Measurements from ENCODE around the gene NRG2. TPM values are rescaled to one million over a fixed set of nuclear protein-coding genes. Genes with fewer than 3 reads are reported as not detected.
A peak's percentile ranks its signal among the peaks of the same experiment; 100 is the strongest.

The NRG2 gene
- total and polyA plus RNA-seq, 12 donors, result 0.64 to 6.6 (median 2.9) TPM

DNA sequence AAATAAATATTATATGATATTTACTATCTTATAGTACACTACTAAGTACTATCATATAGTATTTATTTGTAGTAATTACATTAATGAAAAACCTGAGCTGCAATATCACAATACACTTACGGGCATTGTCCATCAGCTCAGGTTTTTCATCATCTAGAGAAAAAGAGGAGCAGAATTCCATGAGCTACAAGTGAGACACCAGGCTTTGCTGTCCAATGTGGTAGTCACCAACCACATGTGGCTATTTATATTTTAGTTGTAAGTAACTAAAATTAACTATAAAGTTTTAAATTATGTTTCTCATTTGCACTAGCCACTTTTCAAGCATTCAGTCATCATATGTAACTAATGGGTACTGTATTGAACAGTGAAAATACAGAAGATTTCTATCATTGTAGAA lies 13.8 kb upstream of the NRG2 start:
- no peak for TF ChIP-seq CTCF (IDR thresholded peaks at IDR 0.05)
- Histone ChIP-seq H3K9me3 (no peaks in the 10 kb centered on the region), H3K4me3 (no peak overlapping the region), H3K27me3 (peaks cover 0 to 55% (median 0%) of the 10 kb centered on the region in 7 donors), H3K27ac (no peak overlapping the region), H3K36me3 (no peaks in the 10 kb centered on the region), H3K4me1 (peaks cover 4 to 22% (median 16%) of the 10 kb centered on the region in 9 donors)
- 93 to 95% methylated on average over 1 of the region's 1 CpG for WGBS, 2 donors
- ATAC-seq (no peak), DNase-seq (no peak)
- intact Hi-C loops (cut with DNase I), result no loop called here

- Histone ChIP-seq H3K4me3 (no peak overlapping the region), H3K27ac (peak overlapping the region in 1 of 10 donors; percentile 38), H3K27me3 (peaks cover 0 to 40% (median 0%) of the 10 kb centered on the region in 7 donors), H3K9me3 (no peaks in the 10 kb centered on the region), H3K4me1 (peaks cover 4 to 22% (median 16%) of the 10 kb centered on the region in 9 donors), H3K36me3 (no peaks in the 10 kb centered on the region)
- intact Hi-C loops (cut with DNase I), result no loop called here
- 36 to 41% methylated on average over 3 of the region's 3 CpGs for WGBS, 2 donors
- peak in 1 of 9 donors; percentile 13 for TF ChIP-seq CTCF (IDR thresholded peaks at IDR 0.05)
- ATAC-seq (peak in 4 of 8 donors; percentile 38 to 56 (median 50)), DNase-seq (no peak)
Measured at GRCh38 chr5:140055152-140055551, 12.1 kb upstream of the NRG2 start.

- intact Hi-C loops (cut with DNase I), result no loop called here
Measured at GRCh38 chr5:140054086-140054689, 11.1 kb upstream of the NRG2 start.

DNA sequence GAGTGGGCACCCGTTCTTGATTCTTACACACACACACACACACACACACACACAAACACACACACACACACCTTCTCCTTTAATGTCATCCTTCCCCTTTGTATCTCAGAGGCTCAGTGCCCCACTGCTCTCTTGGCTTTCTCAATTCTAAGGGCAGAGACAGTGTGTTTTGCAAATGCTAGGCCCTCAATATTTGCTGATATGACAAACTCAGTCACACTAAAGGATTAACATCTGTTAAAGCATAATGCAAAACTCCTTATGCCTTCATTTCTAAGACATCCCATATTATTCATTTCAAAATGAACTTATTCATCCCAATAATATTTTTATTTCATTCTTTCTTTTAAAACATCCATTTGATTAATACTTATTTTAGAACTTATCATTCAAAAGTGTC lies 8.9 kb upstream of the NRG2 start:
- H3K4me3 ChIP-seq, result no peak overlapping the region
- no peak for TF ChIP-seq CTCF (IDR thresholded peaks at IDR 0.05)
- intact Hi-C loops (cut with DNase I), result no loop called here
- no peak for ATAC-seq
- H3K27ac ChIP-seq, result no peak overlapping the region
- peaks cover 4 to 35% (median 16%) of the 10 kb centered on the region in 9 donors for H3K4me1 ChIP-seq
- peaks cover 0 to 16% (median 0%) of the 10 kb centered on the region in 7 donors for H3K27me3 ChIP-seq
- no peak for DNase-seq
- WGBS, 2 donors, result 61 to 79% methylated on average over 1 of the region's 1 CpG
- no peaks in the 10 kb centered on the region for H3K9me3 ChIP-seq
- H3K36me3 ChIP-seq, result no peaks in the 10 kb centered on the region

More at GRCh38 chr5:140054086-140054689, 11.1 kb upstream of the NRG2 start:
- peak in 4 of 8 donors; percentile 31 to 67 (median 41) for ATAC-seq
- 90 to 94% methylated on average over 1 of the region's 1 CpG for WGBS, 2 donors
- no peak for TF ChIP-seq CTCF (IDR thresholded peaks at IDR 0.05)
- DNase-seq, result no peak
- peaks cover 4 to 31% (median 16%) of the 10 kb centered on the region in 9 donors for H3K4me1 ChIP-seq
- H3K27me3 ChIP-seq, result peaks cover 0 to 35% (median 0%) of the 10 kb centered on the region in 7 donors
- no peaks in the 10 kb centered on the region for H3K36me3 ChIP-seq
- H3K27ac ChIP-seq, result no peak overlapping the region
- no peak overlapping the region for H3K4me3 ChIP-seq
- no peaks in the 10 kb centered on the region for H3K9me3 ChIP-seq

All from heart right ventricle (tissue), 16 donors.